ENCODE measurements around the gene DUOXA2.

Gene DUOXA2

DNA sequence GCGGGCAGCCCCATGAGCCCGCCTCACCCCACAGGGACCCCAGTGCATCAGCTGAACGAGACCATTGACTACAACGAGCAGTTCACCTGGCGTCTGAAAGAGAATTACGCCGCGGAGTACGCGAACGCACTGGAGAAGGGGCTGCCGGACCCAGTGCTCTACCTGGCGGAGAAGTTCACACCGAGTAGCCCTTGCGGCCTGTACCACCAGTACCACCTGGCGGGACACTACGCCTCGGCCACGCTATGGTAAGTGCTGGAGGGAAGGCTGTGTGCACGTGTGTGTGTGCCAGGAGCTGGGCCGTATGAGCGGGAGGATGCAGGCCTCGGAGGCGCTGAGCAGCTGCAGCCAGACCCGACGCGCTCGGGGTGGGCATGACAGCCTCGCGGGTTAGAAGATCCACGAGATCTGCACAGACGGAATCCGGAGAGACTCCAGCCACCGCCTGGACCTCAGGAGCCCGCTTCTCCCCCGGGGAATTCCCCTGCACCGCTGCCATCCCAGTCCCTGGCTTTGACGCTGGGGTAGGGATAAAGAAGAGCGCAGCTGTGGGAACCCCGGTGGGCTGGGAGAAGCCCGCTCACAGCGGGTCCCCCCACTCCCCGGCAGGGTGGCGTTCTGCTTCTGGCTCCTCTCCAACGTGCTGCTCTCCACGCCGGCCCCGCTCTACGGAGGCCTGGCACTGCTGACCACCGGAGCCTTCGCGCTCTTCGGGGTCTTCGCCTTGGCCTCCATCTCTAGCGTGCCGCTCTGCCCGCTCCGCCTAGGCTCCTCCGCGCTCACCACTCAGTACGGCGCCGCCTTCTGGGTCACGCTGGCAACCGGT is 2.6 kb downstream of the DUOXA2 start:
- DNase-seq (ENCODE audit: low read depth in 1 of 2, low spot score in 1 of 2): no peak

DNA sequence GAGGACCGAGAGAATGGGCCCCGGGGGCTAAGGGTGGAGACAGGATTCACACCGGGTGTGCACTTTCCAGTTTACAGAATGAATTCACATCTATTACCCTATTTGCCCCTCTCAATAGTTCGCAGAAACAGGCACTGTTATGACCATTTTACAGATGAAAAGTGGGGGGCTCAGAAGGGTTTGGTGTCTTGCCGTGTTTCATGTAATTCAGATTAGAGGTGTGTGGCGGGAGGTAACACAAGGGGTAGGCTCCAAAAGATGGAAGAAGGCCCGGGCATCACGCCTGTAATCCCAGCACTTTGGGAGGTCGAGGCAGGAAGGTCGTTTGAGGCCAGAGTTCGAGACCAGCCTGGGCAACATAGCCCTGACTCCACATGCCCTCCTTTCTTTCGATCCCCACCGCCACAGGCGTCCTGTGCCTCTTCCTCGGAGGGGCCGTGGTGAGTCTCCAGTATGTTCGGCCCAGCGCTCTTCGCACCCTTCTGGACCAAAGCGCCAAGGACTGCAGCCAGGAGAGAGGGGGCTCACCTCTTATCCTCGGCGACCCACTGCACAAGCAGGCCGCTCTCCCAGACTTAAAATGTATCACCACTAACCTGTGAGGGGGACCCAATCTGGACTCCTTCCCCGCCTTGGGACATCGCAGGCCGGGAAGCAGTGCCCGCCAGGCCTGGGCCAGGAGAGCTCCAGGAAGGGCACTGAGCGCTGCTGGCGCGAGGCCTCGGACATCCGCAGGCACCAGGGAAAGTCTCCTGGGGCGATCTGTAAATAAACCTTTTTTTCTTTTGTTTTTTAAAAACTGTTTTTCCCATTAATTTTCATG is 3.4 kb downstream of the DUOXA2 start:
- DNase-seq (ENCODE audit: low read depth in 1 of 2, low spot score in 1 of 2): no peak

DNA sequence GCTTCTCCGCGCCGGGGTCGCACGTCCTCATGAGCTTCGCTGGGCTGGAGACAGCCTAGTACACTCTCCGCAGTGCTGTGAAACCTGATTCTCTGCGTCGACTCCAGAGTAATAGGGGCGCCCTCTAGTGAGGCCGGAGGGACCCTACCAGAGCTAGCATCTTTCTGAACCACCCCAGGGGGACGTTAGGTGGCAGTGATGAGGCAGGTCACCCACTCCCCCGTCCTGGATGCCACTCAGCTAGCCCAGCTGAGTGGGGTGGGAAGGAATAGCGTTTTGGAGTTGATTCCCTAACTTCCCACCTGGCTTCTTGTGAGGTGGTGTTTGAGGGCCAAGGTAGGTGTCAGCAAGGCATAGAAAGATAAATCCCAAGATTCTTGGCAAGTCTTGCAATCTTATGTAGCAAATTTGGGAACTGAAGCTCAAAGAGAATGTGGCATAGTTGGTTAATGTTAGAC is 4.0 kb downstream of the DUOXA2 start:
- DNase-seq (ENCODE audit: low read depth in 1 of 2, low spot score in 1 of 2): peak; percentile 62 to 70

DNA sequence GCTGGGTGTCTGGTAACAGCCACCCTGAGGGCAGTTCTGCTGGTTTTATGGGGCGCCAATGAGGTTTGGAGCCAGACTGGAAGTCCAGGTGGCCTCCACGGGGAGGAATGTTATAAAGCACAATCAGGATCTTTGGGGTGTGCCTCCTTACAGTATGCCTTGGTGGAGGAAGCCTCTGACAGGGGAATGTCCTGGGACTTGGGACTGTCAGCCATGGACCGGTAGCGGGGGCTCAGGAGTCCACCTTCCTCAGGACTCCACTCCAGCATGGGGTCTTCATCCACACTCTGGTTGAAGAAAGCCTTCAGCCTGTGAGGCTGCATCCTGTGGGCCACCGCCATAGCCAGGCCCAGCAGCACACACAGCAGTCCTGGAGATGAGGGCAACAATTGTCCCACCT is 4.9 kb downstream of the DUOXA2 start:
- DNase-seq (ENCODE audit: low read depth in 1 of 2, low spot score in 1 of 2): no peak

DNA sequence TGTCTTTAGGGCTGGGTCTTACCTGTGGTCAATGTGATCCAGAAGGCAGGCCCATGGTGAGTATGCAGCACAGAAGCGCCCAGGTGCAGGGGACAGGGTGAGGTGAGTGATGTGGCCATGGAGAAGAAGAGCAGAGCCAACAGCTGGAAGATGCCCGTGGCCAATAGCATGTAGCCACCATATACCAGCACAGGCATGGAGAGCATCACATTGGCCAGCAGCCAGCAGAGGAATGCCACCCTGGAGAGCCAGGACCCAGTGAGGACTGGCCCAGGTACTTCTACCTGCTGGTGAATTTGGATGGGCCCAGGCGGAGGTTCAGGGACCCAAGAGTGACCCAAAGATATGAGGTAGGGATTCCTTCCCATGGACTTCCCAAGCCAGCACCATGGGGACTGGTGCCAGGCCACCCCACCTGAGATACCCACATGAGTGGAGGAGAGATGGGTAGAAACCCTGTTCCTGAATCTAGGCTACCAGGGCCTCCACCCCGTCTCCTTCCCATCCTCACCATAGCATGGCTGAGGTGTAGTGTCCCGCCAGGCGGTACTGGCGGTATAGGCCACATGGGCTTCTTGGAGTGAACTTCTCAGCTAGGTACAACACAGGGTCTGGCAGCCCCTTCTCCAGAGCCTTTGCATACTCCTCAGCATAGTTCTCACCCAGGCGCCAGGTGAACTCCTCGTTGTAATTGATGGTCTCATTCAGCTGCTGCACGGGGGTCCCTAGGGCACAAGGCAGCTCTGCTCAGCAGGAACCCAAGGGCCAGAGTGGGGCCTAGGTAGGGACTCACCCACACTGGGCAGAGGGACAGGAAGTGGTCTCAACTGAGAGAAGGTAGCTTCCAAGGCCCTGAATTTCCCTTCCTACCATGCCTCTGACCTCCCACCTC is 6.2 kb downstream of the DUOXA2 start:
- no peak for DNase-seq (ENCODE audit: low read depth in 1 of 2, low spot score in 1 of 2)

DNA sequence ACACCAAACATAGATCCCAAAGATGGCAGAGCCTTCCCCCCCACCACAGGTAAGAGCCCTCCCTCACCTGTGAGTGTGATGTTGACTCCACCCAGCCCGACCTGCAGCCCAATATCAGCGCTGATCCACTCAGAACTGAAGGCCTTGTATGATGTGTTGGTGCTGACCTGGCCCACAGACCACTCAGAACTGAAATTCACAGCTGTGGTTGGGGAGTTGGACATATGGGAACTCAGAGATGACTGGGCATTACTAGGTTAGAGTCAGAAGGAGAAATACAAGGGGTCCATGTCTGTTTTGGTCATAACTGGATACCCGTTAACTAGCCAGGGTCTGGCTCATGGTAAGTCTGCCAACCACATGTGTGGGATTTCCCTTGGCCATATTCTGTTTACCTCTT is 6.9 kb downstream of the DUOXA2 start:
- DNase-seq (ENCODE audit: low read depth in 1 of 2, low spot score in 1 of 2): no peak

DNA sequence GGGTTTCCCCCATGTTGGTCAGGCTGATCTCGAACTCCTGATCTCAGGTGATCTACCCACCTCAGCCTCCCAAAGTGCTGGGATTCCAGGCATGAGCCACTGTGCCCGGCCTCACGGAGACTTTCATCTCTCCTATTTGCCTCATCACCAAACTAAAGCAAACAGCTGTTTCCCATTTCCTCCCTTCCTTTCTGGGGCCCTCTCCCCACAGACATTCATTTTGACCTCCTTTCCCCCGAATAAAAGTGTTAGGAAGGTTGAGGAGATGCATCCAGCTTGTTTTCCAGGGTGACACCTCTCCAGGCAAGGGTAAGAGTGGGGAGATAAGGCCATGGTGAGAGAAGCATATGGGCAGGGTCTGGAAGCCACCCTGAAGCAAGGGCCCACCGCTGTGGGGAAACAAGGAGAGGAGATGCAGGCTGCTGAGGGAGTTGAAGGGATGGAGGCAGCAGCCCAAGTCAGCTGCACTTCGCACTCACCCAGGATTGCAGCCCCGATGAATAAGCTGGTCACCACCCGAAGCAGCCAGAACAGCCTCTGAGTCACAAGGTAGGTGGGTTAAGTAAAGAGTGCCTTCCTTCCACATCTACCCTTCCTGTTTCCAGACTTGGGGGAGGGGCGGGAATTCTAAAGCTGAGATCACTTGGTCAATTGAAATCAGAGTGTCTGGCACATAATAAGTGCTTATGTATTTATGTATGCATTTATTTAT is 7.7 kb downstream of the DUOXA2 start:
- DNase-seq (ENCODE audit: low read depth in 1 of 2, low spot score in 1 of 2): no peak

DNA sequence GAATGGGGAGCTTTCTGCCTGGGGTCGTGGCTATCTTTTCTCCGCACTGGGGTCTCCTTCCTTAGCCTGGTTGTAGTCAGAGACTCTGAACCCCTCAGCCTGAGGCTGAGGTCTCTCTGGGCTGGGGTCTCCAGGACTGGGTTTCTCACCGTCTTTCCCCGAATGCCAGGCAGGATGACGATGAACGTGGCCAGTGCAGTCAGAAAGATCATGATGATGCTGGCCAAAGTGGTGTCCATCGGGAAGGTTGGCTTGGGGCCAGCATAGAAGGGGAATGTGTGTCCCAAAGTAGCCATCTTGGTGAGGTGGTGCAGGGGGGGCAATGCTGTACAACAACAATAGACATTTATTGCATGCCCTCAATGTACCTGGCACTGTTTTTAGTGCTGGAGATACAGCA is 8.6 kb downstream of the DUOXA2 start:
- DNase-seq (ENCODE audit: low read depth in 1 of 2, low spot score in 1 of 2): no peak

DNA sequence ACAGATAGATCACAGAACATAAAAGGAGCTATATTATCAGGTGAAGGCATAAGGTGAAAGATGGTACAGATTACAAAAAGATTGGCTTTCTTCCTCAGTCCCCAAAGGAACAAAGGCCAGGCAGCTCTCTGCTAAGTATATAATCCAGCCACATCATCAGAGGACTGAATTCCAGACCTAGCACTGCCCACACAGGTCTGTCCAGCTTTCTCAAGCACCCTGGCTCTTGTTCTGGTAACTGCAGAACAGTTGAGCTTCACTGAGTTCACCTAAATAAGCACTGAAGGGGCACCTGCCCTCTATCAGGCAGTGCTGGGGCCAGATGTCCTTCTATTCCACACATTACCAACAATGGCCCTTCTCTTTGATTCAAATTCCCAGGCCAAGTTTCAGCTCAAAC is 9.3 kb downstream of the DUOXA2 start:
- no peak for DNase-seq (ENCODE audit: low read depth in 1 of 2, low spot score in 1 of 2)

DNA sequence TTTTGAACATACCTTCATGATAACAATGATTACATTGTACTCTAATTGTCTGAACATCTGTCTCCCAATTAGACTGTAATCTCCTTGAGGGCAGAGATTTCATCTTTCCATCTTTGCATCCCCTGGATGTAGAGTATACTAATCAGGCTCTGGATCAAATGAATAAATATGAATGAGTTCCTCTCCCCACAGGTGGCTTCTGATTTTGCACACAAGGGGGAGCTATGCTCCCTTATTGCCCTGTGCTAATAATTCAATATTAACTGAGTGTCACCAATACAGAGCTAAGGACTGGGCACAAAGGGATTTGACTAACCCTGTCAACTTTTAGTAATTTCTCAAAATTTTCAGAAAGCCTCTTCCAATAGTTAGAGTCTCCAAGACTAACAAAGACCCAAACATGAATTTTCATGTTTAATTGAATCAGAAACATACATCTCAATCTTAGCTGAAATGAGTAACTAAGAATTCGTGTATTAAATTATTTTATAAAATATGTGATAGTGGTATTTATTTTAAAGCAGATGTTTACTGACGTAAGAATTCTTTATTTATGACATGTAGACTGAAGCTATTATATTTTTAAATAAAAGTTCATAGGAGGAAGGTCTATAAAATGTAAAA is 12.5 kb downstream of the DUOXA2 start:
- no peak for DNase-seq (ENCODE audit: low read depth in 1 of 2, low spot score in 1 of 2)

DNA sequence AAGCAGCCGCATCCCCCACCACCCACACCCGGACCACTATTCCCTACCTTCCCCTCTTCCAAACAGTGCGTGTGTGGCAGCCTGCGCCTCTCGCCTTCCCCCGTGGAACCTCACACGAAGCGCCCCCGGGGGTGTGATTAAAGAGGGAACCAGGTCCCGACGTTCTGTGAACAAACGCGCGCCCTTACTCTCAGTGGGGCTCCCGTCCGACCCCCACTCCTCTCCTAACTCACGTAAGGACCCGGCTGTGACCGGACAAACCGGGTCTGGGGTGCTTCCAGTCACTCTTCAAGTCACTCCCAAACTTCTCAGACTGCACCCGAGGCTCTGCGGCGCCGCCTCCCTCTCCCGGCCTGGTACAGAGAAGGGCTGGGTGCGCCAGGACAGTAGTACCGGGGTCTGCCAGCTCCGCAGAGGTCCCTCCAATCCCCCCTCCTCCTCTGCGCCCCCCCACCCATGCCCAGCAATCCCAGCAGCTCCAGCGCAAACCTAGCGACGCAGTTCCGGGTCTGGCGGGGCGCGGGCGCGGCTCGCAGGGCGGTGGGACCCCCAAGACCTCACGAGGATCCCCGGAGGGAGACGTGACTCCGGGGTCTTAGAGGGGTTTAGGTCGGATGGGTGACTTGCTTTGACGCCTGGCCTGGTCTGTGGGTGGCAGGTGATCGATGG is 15.0 kb downstream of the DUOXA2 start:
- no peak for DNase-seq (ENCODE audit: low read depth in 1 of 2, low spot score in 1 of 2)

DNA sequence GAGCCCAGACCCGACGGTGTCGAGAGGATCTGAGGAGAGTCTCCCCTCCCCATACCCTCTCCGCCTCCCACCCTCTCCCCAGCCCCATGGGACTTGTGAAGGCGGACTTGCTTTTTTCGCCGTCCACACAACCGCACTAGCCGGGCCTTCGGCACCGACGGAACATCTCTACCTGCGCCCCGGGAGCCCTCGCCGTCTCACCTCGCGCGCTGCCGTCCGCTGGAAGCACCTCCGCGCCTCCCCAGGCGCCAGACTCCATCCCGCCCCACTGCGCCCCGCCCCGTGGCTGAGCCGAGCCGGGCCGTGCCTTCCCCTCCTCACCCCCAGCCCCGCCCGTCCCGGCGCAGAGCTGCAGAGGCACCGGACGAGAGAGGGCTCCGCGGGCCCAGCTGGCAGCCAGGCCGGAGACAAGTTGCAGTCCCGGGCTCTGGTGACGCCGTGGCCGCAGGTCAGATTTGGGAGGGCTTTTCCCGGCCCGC is 15.6 kb downstream of the DUOXA2 start, which contains the start of the genes DUOX1 and DUOXA1:
TSS of gene DUOX1 (plus strand) at position 344 of the 479 bp plus-strand sequence. CDS start 1,973 bp downstream, outside the sequence.
TSS of gene DUOXA1 (minus strand) at position 229 of the 479 bp plus-strand sequence. CDS start 6,865 bp downstream, outside the sequence.
- peak in 1 of 2 donors; percentile 27 for DNase-seq (ENCODE audit: low read depth in 1 of 2, low spot score in 1 of 2)

DNA sequence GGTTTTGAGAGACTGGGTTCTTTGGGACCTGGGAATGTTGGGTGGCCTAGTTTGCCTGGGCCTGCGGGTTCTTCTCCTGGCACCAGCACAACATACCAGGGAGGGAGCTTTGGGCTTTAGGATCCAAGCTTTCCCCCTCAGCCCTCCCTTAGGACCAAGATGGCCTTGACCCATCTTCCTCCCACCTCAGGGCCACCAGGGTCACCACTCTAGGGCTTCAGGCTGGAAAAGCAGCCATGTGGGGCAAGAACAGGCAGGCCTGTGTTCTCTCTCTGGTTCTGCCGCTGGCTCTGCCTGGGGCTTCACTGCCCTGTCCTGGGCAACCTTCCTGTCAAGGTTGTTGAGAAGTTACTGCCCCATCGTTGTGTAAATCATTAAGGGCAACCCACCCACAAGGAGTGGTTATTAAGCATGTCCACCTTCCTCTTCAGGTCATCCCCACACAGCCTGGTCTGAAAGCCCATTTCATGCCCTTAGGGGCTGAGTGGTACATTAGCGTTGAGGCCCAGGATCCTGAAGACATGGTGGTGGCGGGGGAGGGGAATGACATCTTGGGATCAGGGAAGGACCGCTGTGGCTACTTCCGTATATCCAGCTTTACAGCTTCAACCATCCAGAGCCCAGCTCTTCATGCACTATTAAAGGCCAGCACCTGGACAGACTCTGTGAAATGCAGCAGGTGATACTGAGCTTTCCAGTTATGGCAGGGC is 16.3 kb downstream of the DUOXA2 start:
- DNase-seq (ENCODE audit: low read depth in 1 of 2, low spot score in 1 of 2): no peak

DNA sequence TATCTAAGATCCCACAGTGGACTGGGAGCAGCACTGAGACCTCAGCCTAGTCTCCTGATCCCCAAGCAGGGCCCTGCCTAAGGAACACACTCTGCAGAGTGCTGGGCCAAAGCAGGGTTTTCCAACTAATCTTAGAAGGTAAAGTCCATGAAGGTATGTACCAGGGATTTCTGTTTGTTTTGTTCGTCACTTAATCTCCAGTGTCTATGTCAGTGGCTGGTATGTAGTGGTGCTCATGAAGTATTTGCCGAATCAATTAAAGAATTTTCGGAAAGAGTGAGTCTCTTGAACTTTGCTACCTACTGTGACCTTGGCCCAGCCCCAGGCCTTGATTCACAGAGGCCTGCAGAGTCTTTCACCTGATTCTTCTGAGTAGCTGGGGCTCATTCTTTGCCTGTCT is 17.4 kb downstream of the DUOXA2 start:
- DNase-seq (ENCODE audit: low read depth in 1 of 2, low spot score in 1 of 2): no peak

DNA sequence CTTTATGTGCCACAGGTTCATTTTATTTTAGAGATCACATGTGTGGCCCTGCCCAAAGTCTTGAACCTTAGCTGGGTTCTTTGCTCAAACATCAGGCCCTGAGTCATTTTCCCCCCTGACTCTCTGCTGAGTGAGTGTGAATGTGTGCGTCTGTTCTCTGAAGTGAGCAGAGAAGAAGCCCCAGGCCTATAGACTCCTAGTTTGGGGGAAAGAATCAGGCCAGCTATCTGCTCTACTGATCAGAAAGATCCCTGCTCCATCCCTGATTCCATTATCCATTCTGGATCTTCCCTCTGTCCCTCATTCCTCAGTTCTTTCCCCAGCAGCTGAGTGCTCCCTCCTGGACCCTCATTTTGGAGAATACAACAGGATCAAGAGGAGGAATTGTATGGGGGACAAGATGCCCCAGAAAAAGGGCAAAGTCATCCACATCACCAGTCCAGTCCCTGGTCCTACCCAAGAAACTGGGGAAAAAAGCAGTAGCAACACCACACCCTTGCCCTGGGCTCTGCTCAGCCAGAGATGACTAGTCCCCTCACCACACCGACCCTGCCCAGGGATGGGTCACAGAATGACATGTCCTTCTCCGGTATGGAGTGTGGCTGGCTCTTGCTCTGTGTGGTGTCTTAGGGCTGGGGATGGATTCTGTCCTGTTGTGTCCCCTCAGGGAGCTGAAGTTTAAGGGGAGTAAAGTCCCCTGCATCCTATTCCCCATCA is 18.9 kb downstream of the DUOXA2 start:
- no peak for DNase-seq (ENCODE audit: low read depth in 1 of 2, low spot score in 1 of 2)

DNA sequence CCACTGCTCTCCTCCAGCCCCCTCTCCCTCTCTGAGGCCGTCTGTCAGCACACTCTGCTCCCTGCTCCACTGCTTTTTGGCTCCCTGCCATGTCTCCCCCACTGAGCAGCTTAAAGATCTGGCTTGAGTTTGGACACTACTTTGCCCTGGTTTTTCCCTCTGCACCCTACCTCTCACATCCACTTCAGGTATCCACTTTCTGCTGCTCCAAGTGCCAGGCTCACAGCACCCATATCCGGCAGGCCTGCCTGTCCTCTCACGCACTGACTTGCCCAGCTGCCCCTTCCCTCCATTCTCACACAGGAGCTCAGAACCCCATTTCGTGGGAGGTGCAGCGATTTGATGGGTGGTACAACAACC is 19.4 kb downstream of the DUOXA2 start:
- no peak for DNase-seq (ENCODE audit: low read depth in 1 of 2, low spot score in 1 of 2)

DNA sequence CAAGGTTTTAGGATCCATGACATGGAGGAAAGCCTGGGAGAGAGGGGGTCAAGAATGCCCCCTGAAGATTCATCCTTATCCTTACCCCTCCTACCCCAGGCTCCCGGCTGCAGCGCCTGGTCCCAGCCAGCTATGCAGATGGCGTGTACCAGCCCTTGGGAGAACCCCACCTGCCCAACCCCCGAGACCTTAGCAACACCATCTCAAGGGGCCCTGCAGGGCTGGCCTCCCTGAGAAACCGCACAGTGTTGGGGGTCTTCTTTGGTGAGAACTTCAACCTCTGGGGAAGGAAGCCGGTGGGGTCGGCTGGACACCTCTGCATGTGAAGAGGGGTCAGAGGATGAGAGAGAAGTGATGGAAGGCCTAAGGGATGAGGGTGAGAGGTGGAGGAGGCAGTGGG is 19.9 kb downstream of the DUOXA2 start:
- no peak for DNase-seq (ENCODE audit: low read depth in 1 of 2, low spot score in 1 of 2)

Data from stimulated activated CD4-positive, alpha-beta T cell treated with anti-CD3 and anti-CD28 coated beads, Interleukin-15, amount 100 ng/mL, for 1 hour (primary cell).